ENCODE results near the gene HOXA6. TPM values are rescaled to one million over a fixed set of nuclear protein-coding genes. Genes with fewer than 3 reads are reported as not detected.

HOXA6 gene
- total RNA-seq, 2 donors from 2014 or later: 6.9 to 7.5 TPM

GRCh38 chr7:27193335-27194001 is 45.9 kb upstream of the HOXA6 start:
- DNase-seq (ENCODE audit: low spot score): peak; percentile 33
- TF ChIP-seq CTCF (IDR thresholded peaks at IDR 0.05): no peak
- no peak for TF ChIP-seq POLR2AphosphoS5 (IDR thresholded peaks at IDR 0.05)
- TF ChIP-seq POLR2A (IDR thresholded peaks at IDR 0.05): no peak

GRCh38 chr7:27192546-27193334 is 45.2 kb upstream of the HOXA6 start:
- TF ChIP-seq POLR2AphosphoS5 (IDR thresholded peaks at IDR 0.05) (peak; percentile 27), CTCF (IDR thresholded peaks at IDR 0.05) (no peak)
- Histone ChIP-seq H3K36me3 (no peaks in the 10 kb centered on the region), H3K27ac (peak overlapping the region; percentile 96 to 97), H3K27me3 (replicated peaks; ENCODE audit: insufficient read depth) (no peaks in the 10 kb centered on the region), H3K9me3 (no peaks in the 10 kb centered on the region), H3K4me3 (peak overlapping the region; percentile 76 to 81), H3K4me1 (replicated peaks) (peaks cover 16% of the 10 kb centered on the region)
- DNase-seq (ENCODE audit: low spot score): peak; percentile 55
- intact Hi-C loops (cut with DNase I): no loop called here
- WGBS: under 1% methylated on average over 41 of the region's 78 CpGs

More at GRCh38 chr7:27193335-27194001, 45.9 kb upstream of the HOXA6 start:
- Histone ChIP-seq H3K27me3 (replicated peaks; ENCODE audit: insufficient read depth) (no peaks in the 10 kb centered on the region), H3K36me3 (no peaks in the 10 kb centered on the region), H3K27ac (peak overlapping the region; percentile 96 to 97), H3K4me3 (peak overlapping the region; percentile 76 to 81), H3K4me1 (replicated peaks) (peaks cover 16% of the 10 kb centered on the region), H3K9me3 (no peaks in the 10 kb centered on the region)
- intact Hi-C loops (cut with DNase I): no loop called here
- 5% methylated on average over 29 of the region's 29 CpGs for WGBS

GRCh38 chr7:27191833-27192545 is 44.4 kb upstream of the HOXA6 start:
- Histone ChIP-seq H3K4me3 (peak overlapping the region; percentile 76 to 81), H3K9me3 (no peaks in the 10 kb centered on the region), H3K27ac (peak overlapping the region; percentile 96 to 97), H3K4me1 (replicated peaks) (peaks cover 16% of the 10 kb centered on the region), H3K36me3 (no peaks in the 10 kb centered on the region), H3K27me3 (replicated peaks; ENCODE audit: insufficient read depth) (no peaks in the 10 kb centered on the region)
- TF ChIP-seq POLR2A (IDR thresholded peaks at IDR 0.05) (peak; percentile 11), CTCF (IDR thresholded peaks at IDR 0.05) (peak in 2 of 4 experiments; percentile 5 to 18), POLR2AphosphoS5 (IDR thresholded peaks at IDR 0.05) (peak; percentile 8)
- intact Hi-C loops (cut with DNase I): no loop called here
- 8% methylated on average over 42 of the region's 42 CpGs for WGBS
- DNase-seq (ENCODE audit: low spot score): peak; percentile 59

- H3K27me3 ChIP-seq (replicated peaks; ENCODE audit: insufficient read depth): no peaks in the 10 kb centered on the region
- DNase-seq (ENCODE audit: low spot score): peak; percentile 33
- H3K36me3 ChIP-seq: no peaks in the 10 kb centered on the region
- intact Hi-C loops (cut with DNase I): no loop called here
- TF ChIP-seq POLR2A (IDR thresholded peaks at IDR 0.05): no peak
- no peak for TF ChIP-seq CTCF (IDR thresholded peaks at IDR 0.05)
- no peak for TF ChIP-seq POLR2AphosphoS5 (IDR thresholded peaks at IDR 0.05)
- H3K9me3 ChIP-seq: no peaks in the 10 kb centered on the region
- H3K4me3 ChIP-seq: peak overlapping the region; percentile 76 to 81
- peaks cover 16% of the 10 kb centered on the region for H3K4me1 ChIP-seq (replicated peaks)
- WGBS: 20% methylated on average over 15 of the region's 15 CpGs
- H3K27ac ChIP-seq: peak overlapping the region; percentile 96 to 97
Measured at GRCh38 chr7:27191161-27191731, 43.7 kb upstream of the HOXA6 start.
